Measurements from ENCODE around the gene ALG3.

Gene ALG3

DNA sequence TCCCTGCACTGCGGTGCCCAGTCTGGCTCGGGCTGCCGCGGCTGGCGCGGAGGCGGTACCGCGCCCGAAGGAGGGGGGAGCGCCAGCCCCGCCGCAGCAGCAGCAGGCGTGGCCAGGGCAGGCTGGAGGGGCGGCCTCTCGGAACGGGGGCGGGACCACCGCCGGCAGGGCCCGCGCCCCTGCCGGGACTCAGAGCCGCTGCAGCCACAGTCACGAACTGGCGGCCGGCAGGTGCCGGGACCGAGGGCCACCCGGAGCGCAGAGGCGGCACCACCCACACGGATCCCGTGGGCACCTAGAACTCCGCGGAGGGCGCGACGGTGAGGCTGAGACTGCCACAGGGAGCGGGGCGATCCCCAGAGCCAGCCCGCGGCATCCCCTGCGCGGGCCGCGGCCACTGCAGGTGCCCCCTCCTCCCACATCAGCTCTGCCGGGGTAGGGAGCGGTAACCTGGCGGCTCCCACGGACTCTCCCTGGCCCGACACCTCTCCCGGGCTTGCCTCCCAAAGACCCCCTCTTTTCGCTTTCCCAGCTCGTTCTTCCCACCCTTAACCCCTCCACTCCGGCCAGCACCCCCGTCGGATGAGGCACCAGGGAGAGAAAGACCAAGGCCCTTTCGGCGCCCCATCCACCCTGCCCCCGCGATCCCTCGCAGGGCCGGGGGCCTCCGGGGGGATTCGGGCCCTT lies 19.2 kb downstream of the ALG3 start, which contains the start of gene VWA5B2:
TSS of gene VWA5B2 (plus strand) at position 192 of the 687 bp plus-strand sequence. CDS start 944 bp downstream, outside the sequence.
- Histone ChIP-seq H3K4me2 (peak within 1 kb of the TSS; percentile 100), H3K36me3 (no peaks in the 10 kb centered on the region), H3K27ac (no peak within 1 kb of the TSS), H3K9ac (peak within 1 kb of the TSS; percentile 63), H3K9me3 (no peaks in the 10 kb centered on the region), H3K4me3 (peak within 1 kb of the TSS; percentile 80), H3K4me1 (peaks cover 52% of the 10 kb centered on the region), H3K27me3 (peaks cover 52% of the 10 kb centered on the region), H4K20me1 (peaks cover 34% of the 10 kb centered on the region)
- no peak for TF ChIP-seq Cebpa-rat (IDR thresholded peaks at IDR 0.05)

DNA sequence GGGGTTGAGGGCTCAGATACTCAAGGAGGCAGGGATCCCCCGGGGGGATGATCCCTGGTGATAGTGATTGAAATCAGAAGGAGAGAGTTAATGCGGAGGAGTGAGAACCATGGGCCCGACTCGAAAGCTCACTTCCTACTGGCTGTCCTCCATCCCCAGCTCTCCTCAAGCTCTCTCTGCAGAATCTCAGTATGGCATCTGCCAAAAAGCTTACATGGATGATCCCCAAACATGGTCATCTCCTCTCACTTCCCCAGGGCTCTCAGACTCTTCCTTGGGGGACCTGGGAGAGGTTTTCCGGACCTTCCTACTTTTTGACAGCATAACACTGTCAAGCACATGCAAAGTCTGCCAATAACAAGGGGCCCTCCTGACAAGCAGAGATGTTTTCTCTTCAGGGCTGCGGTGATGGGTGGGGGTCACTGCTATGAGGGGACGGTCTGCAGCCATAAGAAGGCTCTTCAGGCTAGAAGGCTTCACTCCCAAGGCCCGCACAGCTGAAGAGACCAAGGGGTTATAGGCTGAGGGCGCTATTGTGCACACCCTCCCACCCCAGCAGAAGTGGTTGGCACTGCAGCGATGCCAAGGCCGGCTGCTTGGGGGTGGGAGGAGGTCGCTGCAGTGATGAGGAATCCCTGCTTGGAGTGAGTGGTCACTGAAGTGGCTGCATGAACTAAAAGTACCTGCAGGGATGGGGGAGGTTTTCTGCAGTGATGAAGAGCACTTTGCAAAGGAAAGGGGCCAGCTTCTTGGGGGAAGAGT lies 20.2 kb downstream of the ALG3 start:
- no peaks in the 10 kb centered on the region for H3K9me3 ChIP-seq
- no peak overlapping the region for H3K9ac ChIP-seq
- H4K20me1 ChIP-seq: peaks cover 34% of the 10 kb centered on the region
- H3K27me3 ChIP-seq: peaks cover 52% of the 10 kb centered on the region
- H3K4me3 ChIP-seq: no peak overlapping the region; the same call in 1 of the 2 replicates
- no peak for TF ChIP-seq Cebpa-rat (IDR thresholded peaks at IDR 0.05)
- peak overlapping the region; percentile 100 for H3K4me2 ChIP-seq
- peaks cover 42% of the 10 kb centered on the region for H3K4me1 ChIP-seq
- H3K27ac ChIP-seq: no peak overlapping the region
- no peaks in the 10 kb centered on the region for H3K36me3 ChIP-seq

DNA sequence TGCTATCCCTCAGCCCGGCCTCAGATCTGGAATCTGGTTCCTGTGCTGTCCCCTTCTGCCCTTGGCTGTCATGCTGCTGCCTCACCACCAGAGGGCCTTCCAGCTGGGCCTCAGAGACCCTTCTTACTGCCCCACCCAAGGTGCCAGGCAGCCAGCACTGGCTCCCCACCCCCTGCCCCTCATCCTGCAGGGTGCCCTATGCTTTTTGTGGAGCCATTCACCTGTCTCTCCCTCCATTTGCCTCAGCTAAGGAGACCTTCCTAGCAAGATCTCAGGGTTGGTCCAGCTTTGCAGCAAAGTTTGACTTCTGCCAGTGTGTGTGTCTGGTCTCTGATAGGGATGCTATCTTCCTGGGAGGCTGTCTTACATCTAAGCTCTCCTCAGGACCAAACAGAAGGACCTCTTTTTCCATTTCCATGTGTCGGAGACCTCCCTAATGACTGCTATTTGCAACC lies 21.3 kb downstream of the ALG3 start:
- no peak for TF ChIP-seq Cebpa-rat (IDR thresholded peaks at IDR 0.05)

GRCh38 chr3:184223946-184224345 lies 24.8 kb downstream of the ALG3 start:
- Histone ChIP-seq H3K27me3 (peaks cover 14% of the 10 kb centered on the region), H4K20me1 (peaks cover 12% of the 10 kb centered on the region; the same call in 1 of the 2 replicates), H3K4me3 (no peak overlapping the region), H3K9me3 (no peaks in the 10 kb centered on the region), H3K27ac (no peak overlapping the region), H3K4me2 (no peak overlapping the region), H3K9ac (no peak overlapping the region), H3K36me3 (no peaks in the 10 kb centered on the region), H3K4me1 (0 out of 2 replicates have a peak, but pooled peaks cover 7% of the 10 kb centered on the region)
- TF ChIP-seq Cebpa-rat (IDR thresholded peaks at IDR 0.05): no peak

More for the DNA sequence above, 21.3 kb downstream of the ALG3 start:
- peaks cover 32% of the 10 kb centered on the region for H3K4me1 ChIP-seq
- H3K27me3 ChIP-seq: peaks cover 49% of the 10 kb centered on the region
- no peaks in the 10 kb centered on the region for H3K9me3 ChIP-seq
- H3K27ac ChIP-seq: no peak overlapping the region
- H4K20me1 ChIP-seq: peaks cover 34% of the 10 kb centered on the region
- no peaks in the 10 kb centered on the region for H3K36me3 ChIP-seq
- no peak overlapping the region for H3K4me2 ChIP-seq
- H3K9ac ChIP-seq: no peak overlapping the region
- no peak overlapping the region for H3K4me3 ChIP-seq

DNA sequence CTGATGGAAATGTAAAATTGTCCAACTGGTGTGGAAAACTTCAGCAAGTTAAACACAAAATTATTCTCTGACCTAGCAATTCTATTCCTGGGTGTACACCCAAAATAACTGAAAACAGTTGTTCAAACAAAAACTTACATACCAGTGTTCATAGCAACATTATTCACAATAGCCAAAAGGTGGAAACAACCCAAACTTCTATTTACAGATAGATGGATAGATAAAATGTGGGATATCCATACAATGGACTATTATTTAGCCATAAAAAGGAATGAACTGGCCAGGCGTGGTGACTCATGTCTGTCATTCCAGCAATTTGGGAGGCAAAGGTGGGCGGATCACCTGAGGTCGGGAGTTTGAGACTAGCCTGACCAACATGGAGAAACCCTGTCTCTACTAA lies 26.2 kb downstream of the ALG3 start:
- H3K4me3 ChIP-seq: no peak overlapping the region
- no peaks in the 10 kb centered on the region for H4K20me1 ChIP-seq
- no peak overlapping the region for H3K27ac ChIP-seq
- no peaks in the 10 kb centered on the region for H3K27me3 ChIP-seq
- no peak overlapping the region for H3K4me2 ChIP-seq
- no peaks in the 10 kb centered on the region for H3K36me3 ChIP-seq
- TF ChIP-seq Cebpa-rat (IDR thresholded peaks at IDR 0.05): no peak
- H3K9ac ChIP-seq: no peak overlapping the region
- no peaks in the 10 kb centered on the region for H3K4me1 ChIP-seq
- H3K9me3 ChIP-seq: no peaks in the 10 kb centered on the region

DNA sequence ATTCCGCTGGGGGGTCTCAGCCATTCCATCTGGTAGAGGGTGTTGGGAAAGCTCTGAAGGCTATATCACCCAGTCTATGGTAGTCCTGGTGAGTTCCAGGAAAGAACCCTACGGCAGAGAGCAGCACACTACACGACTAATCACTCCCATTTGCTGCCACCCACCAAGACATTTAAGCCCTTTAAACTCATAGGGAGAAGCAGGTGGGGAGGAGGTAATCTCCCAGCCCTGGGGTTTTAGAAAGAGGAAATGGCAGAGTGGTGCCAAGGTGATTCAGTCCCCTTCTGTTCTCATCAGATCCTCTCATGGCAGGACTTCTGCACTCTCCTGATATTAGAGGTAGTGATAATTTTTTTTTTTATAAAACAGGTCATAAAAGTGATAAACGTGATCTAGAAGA lies 29.9 kb downstream of the ALG3 start:
- TF ChIP-seq Cebpa-rat (IDR thresholded peaks at IDR 0.05): no peak
- Histone ChIP-seq H3K36me3 (no peaks in the 10 kb centered on the region), H3K4me1 (no peaks in the 10 kb centered on the region), H3K9me3 (no peaks in the 10 kb centered on the region), H3K27me3 (no peaks in the 10 kb centered on the region), H3K27ac (no peak overlapping the region), H3K9ac (no peak overlapping the region), H3K4me2 (no peak overlapping the region), H4K20me1 (no peaks in the 10 kb centered on the region), H3K4me3 (no peak overlapping the region)

GRCh38 chr3:184211718-184212117 lies 37.0 kb downstream of the ALG3 start:
- H3K36me3 ChIP-seq: no peaks in the 10 kb centered on the region
- H3K9ac ChIP-seq: no peak overlapping the region
- H3K9me3 ChIP-seq: no peaks in the 10 kb centered on the region
- H3K4me1 ChIP-seq: no peaks in the 10 kb centered on the region
- H3K4me2 ChIP-seq: no peak overlapping the region
- no peaks in the 10 kb centered on the region for H4K20me1 ChIP-seq
- no peak for TF ChIP-seq Cebpa-rat (IDR thresholded peaks at IDR 0.05)
- H3K27me3 ChIP-seq: no peaks in the 10 kb centered on the region
- no peak overlapping the region for H3K27ac ChIP-seq
- H3K4me3 ChIP-seq: no peak overlapping the region

DNA sequence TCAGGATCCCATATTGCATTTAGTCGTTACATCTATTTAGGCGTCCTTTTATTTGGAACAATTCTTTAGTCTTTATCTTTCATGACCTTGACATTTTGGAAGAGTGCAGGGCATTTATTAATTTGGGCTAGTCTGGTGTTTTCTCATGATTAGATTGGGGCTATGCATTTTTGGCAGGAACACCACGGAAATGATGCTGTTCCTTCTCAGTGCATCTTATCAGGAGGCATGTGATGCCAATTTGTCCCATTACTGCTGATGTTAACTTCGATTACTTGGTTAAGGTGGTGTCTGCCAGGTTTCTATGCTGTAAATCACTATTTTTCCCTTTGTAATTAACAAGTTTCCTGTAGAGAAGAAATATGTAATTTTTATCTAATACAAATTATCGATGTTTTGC lies 37.5 kb downstream of the ALG3 start:
- no peaks in the 10 kb centered on the region for H3K4me1 ChIP-seq
- no peaks in the 10 kb centered on the region for H3K36me3 ChIP-seq
- H3K9me3 ChIP-seq: no peaks in the 10 kb centered on the region
- H3K4me3 ChIP-seq: no peak overlapping the region
- H3K27me3 ChIP-seq: no peaks in the 10 kb centered on the region
- no peak overlapping the region for H3K27ac ChIP-seq
- TF ChIP-seq Cebpa-rat (IDR thresholded peaks at IDR 0.05): no peak
- no peaks in the 10 kb centered on the region for H4K20me1 ChIP-seq
- H3K9ac ChIP-seq: no peak overlapping the region
- no peak overlapping the region for H3K4me2 ChIP-seq

GRCh38 chr3:184209146-184209923 lies 39.4 kb downstream of the ALG3 start:
- Histone ChIP-seq H3K9ac (no peak overlapping the region), H3K4me2 (no peak overlapping the region), H3K27ac (no peak overlapping the region), H3K4me3 (no peak overlapping the region), H4K20me1 (no peaks in the 10 kb centered on the region), H3K27me3 (no peaks in the 10 kb centered on the region), H3K9me3 (no peaks in the 10 kb centered on the region), H3K4me1 (no peaks in the 10 kb centered on the region), H3K36me3 (no peaks in the 10 kb centered on the region)
- TF ChIP-seq Cebpa-rat (IDR thresholded peaks at IDR 0.05): no peak
